ENCODE results near the gene SRP14. TPM values are rescaled to one million over a fixed set of nuclear protein-coding genes. Genes with fewer than 3 reads are reported as not detected.

SRP14 gene
- 260 and 309 TPM in 2 replicates for total RNA-seq

- Histone ChIP-seq H3K27me3 (ENCODE audit: control insufficient read depth, insufficient read depth, low read length) (no peaks in the 10 kb centered on the region), H3K4me3 (ENCODE audit: low read depth, low read length) (peak within 1 kb of the TSS; percentile 83), H3K36me3 (ENCODE audit: control insufficient read depth, insufficient read depth, low read length) (no peaks in the 10 kb centered on the region)
- TF ChIP-seq CTCF (IDR thresholded peaks at IDR 0.05; ENCODE audit: insufficient read depth, low read length, poor library complexity, severe bottlenecking), result no peak
- DNase-seq (ENCODE audit: low read depth), result peak; percentile 67
These were observed at the start of gene SRP14 for GRCh38 chr15:40038638-40039543. Gene SRP14, minus strand, starts transcription at chr15:40039181. Its CDS starts 65 bp downstream, at chr15:40039116.

- H3K36me3 ChIP-seq (ENCODE audit: control insufficient read depth, insufficient read depth, low read length), result no peaks in the 10 kb centered on the region
- DNase-seq (ENCODE audit: low read depth), result no peak
- no peak for TF ChIP-seq CTCF (IDR thresholded peaks at IDR 0.05; ENCODE audit: insufficient read depth, low read length, poor library complexity, severe bottlenecking)
- H3K27me3 ChIP-seq (ENCODE audit: control insufficient read depth, insufficient read depth, low read length), result no peaks in the 10 kb centered on the region
- no peak overlapping the region for H3K4me3 ChIP-seq (ENCODE audit: low read depth, low read length)
These were observed 49.3 kb upstream of the SRP14 start for GRCh38 chr15:40087991-40088928.

- no peaks in the 10 kb centered on the region for H3K27me3 ChIP-seq (ENCODE audit: control insufficient read depth, insufficient read depth, low read length)
- no peak for DNase-seq (ENCODE audit: low read depth)
- no peak for TF ChIP-seq CTCF (IDR thresholded peaks at IDR 0.05; ENCODE audit: insufficient read depth, low read length, poor library complexity, severe bottlenecking)
- H3K36me3 ChIP-seq (ENCODE audit: control insufficient read depth, insufficient read depth, low read length), result no peaks in the 10 kb centered on the region
- H3K4me3 ChIP-seq (ENCODE audit: low read depth, low read length), result no peak overlapping the region
These were observed 48.3 kb upstream of the SRP14 start for GRCh38 chr15:40087068-40087810.

- no peaks in the 10 kb centered on the region for H3K27me3 ChIP-seq (ENCODE audit: control insufficient read depth, insufficient read depth, low read length)
- no peak for TF ChIP-seq CTCF (IDR thresholded peaks at IDR 0.05; ENCODE audit: insufficient read depth, low read length, poor library complexity, severe bottlenecking)
These were observed 46.3 kb upstream of the SRP14 start for GRCh38 chr15:40085266-40085665.

GRCh38 chr15:40084650-40085049 is 45.7 kb upstream of the SRP14 start:
- Histone ChIP-seq H3K36me3 (ENCODE audit: control insufficient read depth, insufficient read depth, low read length) (no peaks in the 10 kb centered on the region), H3K4me3 (ENCODE audit: low read depth, low read length) (no peak overlapping the region), H3K27me3 (ENCODE audit: control insufficient read depth, insufficient read depth, low read length) (no peaks in the 10 kb centered on the region)
- TF ChIP-seq CTCF (IDR thresholded peaks at IDR 0.05; ENCODE audit: insufficient read depth, low read length, poor library complexity, severe bottlenecking), result no peak
- DNase-seq (ENCODE audit: low read depth), result no peak

More at GRCh38 chr15:40085266-40085665, 46.3 kb upstream of the SRP14 start:
- no peak for DNase-seq (ENCODE audit: low read depth)
- H3K36me3 ChIP-seq (ENCODE audit: control insufficient read depth, insufficient read depth, low read length), result no peaks in the 10 kb centered on the region
- H3K4me3 ChIP-seq (ENCODE audit: low read depth, low read length), result no peak overlapping the region

All from kidney epithelial cell (primary cell).